GM12878 (cell line): ENCODE data around the gene TANC1. TPM values are rescaled to one million over a fixed set of nuclear protein-coding genes. Genes with fewer than 3 reads are reported as not detected.

ENCODE experiments used
- ATAC-seq: fragments of 200-7000 bp; cut with Tn5 transposase; 3 replicates; pipeline ENCODE4 v1.9.1; 2020; ENCODE audit warnings: mild to moderate bottlenecking, moderate library complexity
- BruUV-seq: library from RNA; stranded (reverse); fragments of 400-500 nt; replicated peaks from 2 replicates; lab custom pipeline; 2021; lab: Mats Ljungman, UMichigan
- CTCF ChIA-PET: fragments of 300-600 bp; sonication (Branson Sonifier 250); formaldehyde crosslinking; extraction: SDS; loops from one replicate; lab custom pipeline; 2021; ENCODE audit warnings: inconsistent platforms; lab: Yijun Ruan, JAX
- POLR2A ChIA-PET: fragments of 350-600 bp; formaldehyde crosslinking; extraction: SDS; loops from one replicate; lab custom pipeline; 2021; ENCODE audit warnings: inconsistent platforms; lab: Charles Lee
- RAD21 ChIA-PET: fragments of 300-600 bp; sonication (Branson Sonifier 250); formaldehyde crosslinking; loops from one replicate; lab custom pipeline; 2023; ENCODE audit warnings: antibody characterized with exemption; ENCODE audit not compliant: unreplicated experiment; lab: Charles Lee
- SMC1A ChIA-PET: fragments of 300-600 bp; sonication (Branson Sonifier 250); formaldehyde crosslinking; loops from one replicate; lab custom pipeline; 2023; ENCODE audit not compliant: unreplicated experiment, uncharacterized antibody; lab: Charles Lee
- DNase-seq: peaks from one replicate; pipeline ENCODE4 v3.0.0-alpha.2; 2011; ENCODE audit warnings: low read depth, low spot score
- FAIRE-seq: peaks from 3 replicates; lab custom pipeline; 2011; peaks lifted over from hg19 to GRCh38; lab: Jason Lieb, UNC
- H2AFZ ChIP-seq: 2 replicates; pipeline ENCODE4 v1.6.0; 2011; ENCODE audit warnings: low read depth, low read length, control low read depth; ENCODE audit not compliant: control insufficient read depth
- H3K27ac ChIP-seq: 2 replicates; pipeline ENCODE4 v1.5.1; 2011; ENCODE audit warnings: control low read depth; ENCODE audit not compliant: control insufficient read depth, insufficient read depth
- H3K27me3 ChIP-seq, 2 experiments: replicated peaks in 1 of 2; 2 replicates each; pipeline versions ENCODE4 v1.6.0 to v1.6.1; 2011; ENCODE audit warnings: low read length in 1 of 2; ENCODE audit not compliant: control insufficient read depth in 2 of 2, insufficient read depth in 2 of 2
- H3K36me3 ChIP-seq, 2 experiments: 2 replicates each; pipeline ENCODE4 v1.5.1; 2011; ENCODE audit warnings: low read length in 1 of 2; ENCODE audit not compliant: control insufficient read depth in 2 of 2, insufficient read depth in 2 of 2
- H3K4me1 ChIP-seq: 2 replicates; pipeline ENCODE4 v1.6.1; 2011; ENCODE audit warnings: mild to moderate bottlenecking, low read length, moderate library complexity, mixed read lengths; ENCODE audit not compliant: control insufficient read depth, insufficient read depth
- H3K4me2 ChIP-seq: 2 replicates; pipeline ENCODE4 v1.6.0; 2011; ENCODE audit warnings: control low read depth; ENCODE audit not compliant: control insufficient read depth, insufficient read depth
- H3K4me3 ChIP-seq: fragments of 200-600 bp; sonication (generic); 2 replicates; pipeline ENCODE4 v1.5.1; 2016
- H3K79me2 ChIP-seq: 2 replicates; pipeline ENCODE4 v1.6.0; 2011; ENCODE audit warnings: low read length; ENCODE audit not compliant: control insufficient read depth, insufficient read depth
- H3K9ac ChIP-seq: 2 replicates; pipeline ENCODE4 v1.8.0; 2011; ENCODE audit warnings: low read length, control low read depth, mixed read lengths; ENCODE audit not compliant: control insufficient read depth, insufficient read depth
- H3K9me3 ChIP-seq: replicated peaks from 3 replicates; pipeline ENCODE4 v1.5.1; 2011; ENCODE audit warnings: mild to moderate bottlenecking, low read length; ENCODE audit not compliant: control insufficient read depth, insufficient read depth
- H4K20me1 ChIP-seq: 2 replicates; pipeline ENCODE4 v1.6.0; 2011; ENCODE audit not compliant: control insufficient read depth, insufficient read depth
- BHLHE40 ChIP-seq, 2 experiments: fragments of 450-650 bp in 1 of 2; IDR thresholded peaks; 2 replicates each; pipeline ENCODE4 v1.6.1; 2011 to 2017; ENCODE audit warnings: low read depth in 2 of 2, borderline replicate concordance in 1 of 2, improper control_type of control experiment in 1 of 2, low read length in 1 of 2, mild to moderate bottlenecking in 1 of 2
- EED ChIP-seq: sonication (generic); IDR thresholded peaks from 2 replicates; pipeline ENCODE4 v1.6.1; 2016; ENCODE audit warnings: antibody characterized with exemption, low read depth
- FOS ChIP-seq: IDR thresholded peaks from 3 replicates; pipeline ENCODE4 v1.6.1; 2011; ENCODE audit warnings: borderline replicate concordance; ENCODE audit not compliant: insufficient read length; ENCODE audit errors: extremely low read depth
- JUND ChIP-seq: IDR thresholded peaks from 2 replicates; pipeline ENCODE4 v1.6.1; 2012; ENCODE audit warnings: low read depth, mild to moderate bottlenecking, low read length, improper control_type of control experiment, moderate library complexity
- KLF5 ChIP-seq: fragments of 450-650 bp; IDR thresholded peaks from 2 replicates; pipeline ENCODE4 v1.6.1; 2014; ENCODE audit warnings: mild to moderate bottlenecking; ENCODE audit not compliant: partially characterized antibody
- MLLT1 ChIP-seq: fragments of 450-650 bp; IDR thresholded peaks from 2 replicates; pipeline ENCODE4 v1.6.1; 2016; ENCODE audit warnings: mild to moderate bottlenecking
- PAX5 ChIP-seq: IDR thresholded peaks from 2 replicates; pipeline ENCODE4 v1.6.1; 2011; ENCODE audit warnings: low read depth, low read length, borderline replicate concordance
- PBX3 ChIP-seq: IDR thresholded peaks from 2 replicates; pipeline ENCODE4 v1.6.1; 2011; ENCODE audit warnings: mild to moderate bottlenecking, low read depth, low read length, moderate library complexity; ENCODE audit not compliant: insufficient replicate concordance
- RAD21 ChIP-seq: IDR thresholded peaks from 2 replicates; pipeline ENCODE4 v1.6.1; 2011; ENCODE audit warnings: mild to moderate bottlenecking, low read depth, low read length, moderate library complexity; ENCODE audit not compliant: insufficient read depth
- RAD51 ChIP-seq: fragments of 450-650 bp; IDR thresholded peaks from 2 replicates; pipeline ENCODE4 v1.6.1; 2016; ENCODE audit warnings: moderate library complexity, mild to moderate bottlenecking, inconsistent platforms
- SIX5 ChIP-seq: IDR thresholded peaks from 2 replicates; pipeline ENCODE4 v1.6.1; 2011; ENCODE audit warnings: mild to moderate bottlenecking, low read depth, low read length, moderate library complexity; ENCODE audit not compliant: severe bottlenecking
- TAF1 ChIP-seq: IDR thresholded peaks from 2 replicates; pipeline ENCODE4 v1.6.1; 2011; ENCODE audit warnings: mild to moderate bottlenecking, low read depth, low read length, borderline replicate concordance
- WRNIP1 ChIP-seq: IDR thresholded peaks from 2 replicates; pipeline ENCODE4 v1.6.1; 2011; ENCODE audit warnings: low read depth, low read length, improper control_type of control experiment, borderline replicate concordance
- WGBS: methylation state at CpG from one replicate; pipeline ENCODE4 v1.1.6; 2016; ENCODE audit warnings: low lambda C conversion rate; ENCODE audit not compliant: insufficient replicate concordance, insufficient coverage; ENCODE audit errors: missing lambda C conversion rate; 5-methylcytosine and 5-hydroxymethylcytosine counted together
- in situ Hi-C: fragments of 300-500 bp; cut with MboI; formaldehyde crosslinking; loops from 9 replicates; pipeline ENCODE4 v1.14.3; 2018; ENCODE audit warnings: mixed read lengths
- intact Hi-C: fragments of 100-400 bp; cut with micrococcal nuclease; formaldehyde crosslinking; loops from one replicate; pipeline ENCODE4 v1.14.2; 2022; ENCODE audit not compliant: unreplicated experiment
- polyA plus RNA-seq, 11 experiments: library from polyadenylated mRNA; depleted of rRNA in 4 of 11; unstranded in 6 of 11; stranded (reverse) in 5 of 11; fragments of >200 nt; fragmentation: Nextera tagmentation in 4 of 11; fragmentation: Illumina TruSeq in 1 of 11; extraction: Ambion mirVana in 4 of 11; extraction: Trizol in 1 of 11; gene quantifications; 1 replicate in 1 of 11; 2 replicates in 10 of 11; pipeline versions ENCODE4 v1.2.1 to v1.2.3, GENCODE V29; 2011 to 2016; ENCODE audit warnings: inconsistent platforms in 2 of 11, missing spikeins in 2 of 11, low read depth in 1 of 11
- total RNA-seq, 4 experiments: library from RNA; depleted of rRNA in 3 of 4; stranded (reverse); fragments of >200 nt in 3 of 4; fragmentation: Illumina TruSeq in 1 of 4; extraction: Trizol in 1 of 4; gene quantifications; 2 replicates each; pipeline versions ENCODE4 v1.2.1 to v1.2.3, GENCODE V29; 2013 to 2021

The TANC1 gene
- total and polyA plus RNA-seq, 10 of the 15 experiments (the other 5 are each of a cell fraction or from before 2014, with no cell fraction given) = 0.05 to 5.0 (median 0.34) TPM

GRCh38 chr2:159091976-159092375, 123.5 kb downstream of the TANC1 start:
- Histone ChIP-seq H3K79me2 (no peaks in the 10 kb centered on the region), H3K36me3 (no peaks in the 10 kb centered on the region), H3K27ac (no peak overlapping the region), H3K9me3 (peaks cover 10% of the 10 kb centered on the region; the same call in 2 of the 3 replicates), H2AFZ (no peak overlapping the region), H3K4me3 (no peak overlapping the region), H3K9ac (no peak overlapping the region), H3K27me3 (no peaks in the 10 kb centered on the region), H4K20me1 (no peaks in the 10 kb centered on the region), H3K4me1 (peaks cover 16% of the 10 kb centered on the region), H3K4me2 (no peak overlapping the region; the same call in 1 of the 2 replicates)
- DNase-seq (peak; percentile 21), ATAC-seq (peak; percentile 42), FAIRE-seq (no peak)
- WGBS = 0% methylated on average over 4 of the region's 4 CpGs
- ChIA-PET POLR2A (no interaction called here), CTCF (interaction anchor here (1.8 kb wide), 1 partner anchor 27 kb away, joined by 8 read pairs; no protein-coding TSS in a partner anchor), RAD21 (no interaction called here), SMC1A (interaction anchor here (1.1 kb wide), 1 partner anchor 8 kb away, joined by 3 read pairs; no protein-coding TSS in a partner anchor)
- no TSS peak for BruUV-seq
- in situ Hi-C loops = no loop called here
- intact Hi-C loops = no loop called here
- TF ChIP-seq MLLT1 = no peak
- no peak for TF ChIP-seq EED
- no peak for TF ChIP-seq RAD21
- no peak for TF ChIP-seq JUND

GRCh38 chr2:159093497-159093896, 125.1 kb downstream of the TANC1 start:
- in situ Hi-C loops (no loop called here), intact Hi-C loops (no loop called here)
- TF ChIP-seq TAF1 = no peak
- no peak for TF ChIP-seq SIX5
- TF ChIP-seq PAX5 = no peak
- TF ChIP-seq WRNIP1 = no peak
- no peak for TF ChIP-seq FOS
- TF ChIP-seq RAD51 = no peak
- no peak for TF ChIP-seq PBX3
- no peak for TF ChIP-seq BHLHE40 (IDR thresholded peaks at IDR 0.05; ENCODE audit: borderline replicate concordance in 1 of 2, low read depth in 2 of 2, low read length in 1 of 2)
- no peak for TF ChIP-seq KLF5
- Histone ChIP-seq H3K9ac (no peak overlapping the region), H3K4me2 (no peak overlapping the region), H3K36me3 (no peaks in the 10 kb centered on the region), H3K27ac (no peak overlapping the region), H3K4me3 (no peak overlapping the region), H3K27me3 (no peaks in the 10 kb centered on the region), H3K79me2 (no peaks in the 10 kb centered on the region), H4K20me1 (no peaks in the 10 kb centered on the region), H3K4me1 (peaks cover 16% of the 10 kb centered on the region), H2AFZ (no peak overlapping the region), H3K9me3 (peaks cover 12% of the 10 kb centered on the region; the same call in 2 of the 3 replicates)
- WGBS = 38% methylated on average over 2 of the region's 2 CpGs
- ChIA-PET POLR2A (no interaction called here), CTCF (interaction anchor here (0.6 to 1.8 kb wide), 4 partner anchors 25 to 621 kb away, joined by 3 to 8 read pairs (median 4); no protein-coding TSS in a partner anchor), RAD21 (no interaction called here), SMC1A (interaction anchor here (1.3 kb wide), 1 partner anchor 26 kb away, joined by 5 read pairs; no protein-coding TSS in a partner anchor)
- no TSS peak for BruUV-seq
- FAIRE-seq (no peak), DNase-seq (no peak), ATAC-seq (no peak)
